ENCODE results near the gene MAP4K3. TPM values are rescaled to one million over a fixed set of nuclear protein-coding genes. Genes with fewer than 3 reads are reported as not detected.

Gene MAP4K3
- total RNA-seq, 2 donors from 2014 or later = 22.2 to 30.9 TPM

- Histone ChIP-seq H3K4me1 (no peaks in the 10 kb centered on the region), H3K9ac (ENCODE audit: low read depth in 2 of 2, low read length in 2 of 2) (no peak overlapping the region), H3K36me3 (no peaks in the 10 kb centered on the region), H3K27ac (no peak overlapping the region), H3K9me3 (no peaks in the 10 kb centered on the region), H3K4me3 (no peak overlapping the region), H3K27me3 (no peaks in the 10 kb centered on the region)
- TF ChIP-seq CTCF (IDR thresholded peaks at IDR 0.05) = no peak
- intact Hi-C loops (cut with DNase I) = no loop called here
- DNase-seq = no peak
Observed at GRCh38 chr2:39220136-39220535, 216.9 kb downstream of the MAP4K3 start.

- no peaks in the 10 kb centered on the region for H3K36me3 ChIP-seq
- no peak overlapping the region for H3K27ac ChIP-seq
- no peak overlapping the region for H3K9ac ChIP-seq (ENCODE audit: low read depth in 2 of 2, low read length in 2 of 2)
- no peaks in the 10 kb centered on the region for H3K4me1 ChIP-seq
- DNase-seq = no peak
- H3K9me3 ChIP-seq = no peaks in the 10 kb centered on the region
- H3K27me3 ChIP-seq = no peaks in the 10 kb centered on the region
- H3K4me3 ChIP-seq = no peak overlapping the region
- intact Hi-C loops (cut with DNase I) = no loop called here
- no peak for TF ChIP-seq CTCF (IDR thresholded peaks at IDR 0.05)
Observed at GRCh38 chr2:39218391-39218790, 218.7 kb downstream of the MAP4K3 start.

- intact Hi-C loops (cut with DNase I) = no loop called here
- TF ChIP-seq CTCF (IDR thresholded peaks at IDR 0.05) = no peak
Observed at GRCh38 chr2:39217192-39217550, 219.9 kb downstream of the MAP4K3 start.

GRCh38 chr2:39216346-39217191 lies 220.5 kb downstream of the MAP4K3 start:
- Histone ChIP-seq H3K4me3 (no peak overlapping the region), H3K9ac (ENCODE audit: low read depth in 2 of 2, low read length in 2 of 2) (no peak overlapping the region), H3K27me3 (no peaks in the 10 kb centered on the region), H3K4me1 (no peaks in the 10 kb centered on the region), H3K27ac (no peak overlapping the region), H3K9me3 (no peaks in the 10 kb centered on the region), H3K36me3 (no peaks in the 10 kb centered on the region)
- TF ChIP-seq CTCF (IDR thresholded peaks at IDR 0.05) = no peak
- intact Hi-C loops (cut with DNase I) = no loop called here
- DNase-seq = peak; percentile 25

More at GRCh38 chr2:39217192-39217550, 219.9 kb downstream of the MAP4K3 start:
- Histone ChIP-seq H3K36me3 (no peaks in the 10 kb centered on the region), H3K9ac (ENCODE audit: low read depth in 2 of 2, low read length in 2 of 2) (no peak overlapping the region), H3K27ac (no peak overlapping the region), H3K4me1 (no peaks in the 10 kb centered on the region), H3K27me3 (no peaks in the 10 kb centered on the region), H3K9me3 (no peaks in the 10 kb centered on the region), H3K4me3 (no peak overlapping the region)
- DNase-seq = no peak

GRCh38 chr2:39215545-39215944 lies 221.5 kb downstream of the MAP4K3 start:
- no peak for DNase-seq
- no peak for TF ChIP-seq CTCF (IDR thresholded peaks at IDR 0.05)
- H3K36me3 ChIP-seq = no peaks in the 10 kb centered on the region
- H3K4me3 ChIP-seq = no peak overlapping the region
- no peak overlapping the region for H3K27ac ChIP-seq
- H3K4me1 ChIP-seq = no peaks in the 10 kb centered on the region
- H3K27me3 ChIP-seq = no peaks in the 10 kb centered on the region
- H3K9me3 ChIP-seq = no peaks in the 10 kb centered on the region
- intact Hi-C loops (cut with DNase I) = no loop called here
- no peak overlapping the region for H3K9ac ChIP-seq (ENCODE audit: low read depth in 2 of 2, low read length in 2 of 2)

Data from colonic mucosa (tissue), 4 donors.